LoVo (cell line): ENCODE measurements around the gene CSRP1.

ENCODE experiments used
- DNase-seq: peaks from one replicate; pipeline ENCODE4 v3.0.0-alpha.2; 2016; ENCODE audit warnings: low spot score

CSRP1 gene

DNA sequence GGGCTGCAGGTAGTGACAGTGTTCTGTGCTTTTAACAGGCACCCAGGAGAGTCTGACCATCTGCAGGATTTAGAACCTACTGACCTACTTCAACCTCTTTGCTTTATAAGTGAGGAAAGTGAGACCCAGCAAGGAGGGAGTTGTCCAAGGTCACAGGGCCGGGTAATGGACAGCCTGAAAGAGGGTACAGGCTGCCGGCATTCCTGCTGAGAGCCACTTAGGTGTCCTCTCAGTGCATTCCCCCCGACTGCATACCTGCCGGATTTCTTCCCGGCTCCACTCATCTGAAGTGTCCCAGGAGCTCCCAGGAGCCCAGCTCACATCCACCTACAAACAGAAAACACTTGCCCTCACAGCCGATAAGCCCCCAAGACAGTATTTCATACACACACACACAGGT is 51.8 kb downstream of the CSRP1 start:
- no peak for DNase-seq

DNA sequence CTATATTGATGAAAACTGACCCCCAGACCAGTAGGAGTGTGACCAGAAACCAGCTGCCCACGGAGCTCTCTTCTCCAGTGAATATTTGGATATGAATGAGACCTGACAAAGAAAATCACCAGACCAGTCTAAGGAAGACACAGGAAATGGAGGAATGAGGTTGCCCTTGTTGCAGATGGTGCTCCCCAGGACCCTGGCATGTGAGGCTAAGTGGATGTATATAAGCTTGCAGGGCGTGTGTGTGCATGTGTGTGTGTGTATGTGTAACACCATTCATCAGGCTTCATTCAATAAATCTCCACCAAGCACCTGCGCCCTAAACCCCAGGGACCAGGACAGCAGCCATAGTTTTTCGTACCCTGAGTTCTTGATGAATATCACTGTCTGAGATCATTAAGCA is 52.3 kb downstream of the CSRP1 start:
- no peak for DNase-seq

DNA sequence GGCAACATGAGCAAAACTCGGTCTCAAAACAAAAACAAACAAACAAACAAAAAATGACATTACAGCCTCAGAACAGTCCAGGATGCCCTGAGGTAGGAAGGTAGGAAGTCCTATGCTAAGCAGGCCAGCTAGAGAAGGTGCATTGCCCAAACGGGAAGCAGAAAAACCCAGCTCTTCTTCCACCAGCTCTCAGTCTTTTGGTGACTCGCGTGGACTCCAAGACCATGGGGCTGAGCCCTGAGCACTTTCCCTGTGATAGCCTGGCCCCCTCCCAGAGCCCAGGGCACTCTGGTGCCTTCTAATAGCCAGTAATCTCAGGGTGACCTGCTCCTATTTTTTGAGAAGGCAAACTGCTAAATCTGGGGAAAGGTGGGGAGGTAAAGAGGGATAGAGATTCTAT is 54.1 kb downstream of the CSRP1 start:
- no peak for DNase-seq

DNA sequence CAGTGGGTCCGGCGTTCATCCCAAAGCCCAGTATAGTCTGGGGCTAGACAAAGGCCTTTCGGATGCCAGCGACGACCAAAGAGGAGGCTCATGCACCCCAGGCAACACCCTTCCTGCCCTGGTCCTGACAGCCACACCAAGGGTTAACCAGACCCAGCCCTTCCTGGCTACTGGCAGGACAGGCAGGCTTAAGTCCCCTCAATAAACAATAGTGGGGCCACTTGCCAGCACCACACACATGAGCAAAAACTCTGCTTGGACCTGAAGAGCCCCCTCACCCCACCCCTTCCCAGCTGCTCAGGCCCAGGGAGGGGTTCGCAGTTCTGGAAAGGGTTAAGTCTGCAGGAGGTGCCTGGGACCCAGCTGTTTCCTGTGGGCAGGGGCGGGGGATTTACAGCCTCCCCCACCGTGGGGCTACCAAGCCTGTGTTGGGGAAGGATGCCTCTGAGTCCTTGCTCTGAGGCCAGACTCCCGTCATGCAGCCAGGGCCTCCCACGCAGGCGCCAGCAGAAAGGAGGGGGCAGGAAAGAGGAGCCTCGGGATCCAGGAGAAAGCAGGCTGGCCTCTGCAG is 56.1 kb downstream of the CSRP1 start:
- no peak for DNase-seq

DNA sequence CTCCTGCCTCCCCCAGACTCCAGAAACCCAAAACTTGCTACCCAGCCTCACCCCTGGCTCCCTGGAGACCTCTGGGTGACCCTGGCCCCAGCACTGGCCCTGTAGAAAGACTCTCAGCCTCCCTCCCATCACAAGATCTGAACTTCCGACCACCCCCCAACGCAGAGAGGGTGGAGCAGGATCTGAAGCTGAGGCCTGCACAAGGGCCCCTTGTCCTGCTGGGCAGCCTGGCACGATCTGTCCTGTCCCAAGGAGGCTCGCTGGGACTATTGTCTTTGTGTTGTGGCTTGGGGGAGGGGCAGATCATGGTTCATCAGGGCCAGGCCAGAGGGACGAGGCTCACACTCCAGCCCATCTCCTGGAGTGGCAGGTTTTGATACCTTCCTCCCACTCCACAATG is 57.9 kb downstream of the CSRP1 start:
- no peak for DNase-seq

DNA sequence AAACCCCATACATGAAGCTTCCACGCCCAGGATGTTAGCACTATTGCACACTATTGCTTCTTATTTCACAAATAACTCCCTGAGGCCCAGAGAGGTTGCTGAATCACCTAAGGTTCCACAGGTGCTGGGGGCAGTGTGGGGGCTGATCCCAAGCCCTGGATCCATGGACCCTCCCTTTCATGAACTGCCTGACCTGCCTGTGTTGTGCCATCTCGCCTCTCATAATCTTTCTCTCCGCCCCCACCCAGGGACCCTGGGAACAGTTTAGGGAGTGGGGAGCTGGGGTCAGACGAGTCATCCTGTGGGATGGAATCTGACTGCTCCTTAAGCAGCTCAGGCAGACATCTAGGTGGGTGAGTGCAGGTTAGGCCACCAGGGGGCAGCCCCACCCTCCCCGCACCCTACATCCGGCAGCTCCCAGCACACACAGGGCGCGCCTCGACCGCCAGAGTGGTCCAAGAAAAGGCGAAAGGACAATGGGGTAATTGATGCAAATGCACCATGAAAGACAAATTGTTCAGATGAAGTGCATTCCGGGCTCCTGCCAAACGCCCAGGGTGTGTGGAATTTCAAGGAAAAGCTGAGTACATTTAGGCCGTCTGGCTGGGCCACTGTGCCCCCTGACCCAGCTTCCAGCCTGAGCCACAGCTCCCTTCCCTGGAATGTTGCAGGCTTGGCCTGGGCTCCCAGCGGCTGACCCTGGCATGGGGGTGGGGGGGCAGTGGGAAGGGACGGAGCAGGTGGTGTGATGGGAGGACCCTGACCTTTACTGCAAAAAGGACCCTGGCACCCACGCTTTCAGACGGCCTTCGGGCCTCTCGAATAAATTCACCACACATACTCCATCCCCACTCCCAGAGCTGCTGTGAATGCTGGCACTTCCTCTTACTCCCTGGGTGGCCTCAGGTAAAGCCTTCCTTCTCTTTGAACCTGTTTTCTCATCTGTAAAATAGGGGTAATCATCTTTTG is 58.7 kb downstream of the CSRP1 start:
- DNase-seq = peak; percentile 75

DNA sequence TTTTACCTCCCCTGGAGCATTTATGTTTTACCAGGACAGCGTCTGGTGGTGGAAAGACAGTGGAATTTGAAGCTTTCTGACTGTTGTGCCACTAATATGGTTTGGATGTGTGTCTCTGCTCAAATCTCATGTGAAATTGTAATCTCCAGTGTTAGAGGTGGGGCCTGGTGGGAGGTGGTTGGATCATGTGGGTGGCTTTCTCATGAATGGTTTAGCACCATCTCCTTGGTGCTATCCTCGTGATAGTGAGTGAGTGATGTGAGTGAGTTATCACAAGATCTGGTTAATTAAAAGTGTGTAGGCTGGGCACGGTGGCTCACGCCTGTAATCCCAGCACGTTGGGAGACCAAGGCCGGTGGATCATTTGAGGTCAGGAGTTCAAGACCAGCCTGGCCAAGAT is 61.6 kb downstream of the CSRP1 start:
- DNase-seq = no peak

DNA sequence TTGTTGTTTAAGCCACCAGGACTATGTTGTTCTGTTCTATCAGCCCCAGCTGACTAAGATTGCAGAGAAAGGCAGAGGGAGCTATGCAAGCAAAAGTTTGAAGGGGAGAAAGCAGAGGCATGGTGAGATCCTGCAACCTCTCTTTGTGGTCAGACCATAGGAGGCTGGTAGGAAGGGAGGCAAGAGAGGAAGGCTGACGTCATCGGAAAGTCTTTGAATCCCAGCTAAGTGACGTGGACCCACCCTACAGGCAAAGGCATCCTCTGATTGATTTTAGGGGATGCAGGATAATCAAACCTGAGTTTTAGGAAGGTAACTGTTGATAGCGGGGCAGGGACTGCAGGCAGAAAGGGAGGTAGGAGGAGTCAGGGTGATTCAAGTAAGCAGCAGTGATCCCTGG is 62.1 kb downstream of the CSRP1 start:
- DNase-seq = no peak

DNA sequence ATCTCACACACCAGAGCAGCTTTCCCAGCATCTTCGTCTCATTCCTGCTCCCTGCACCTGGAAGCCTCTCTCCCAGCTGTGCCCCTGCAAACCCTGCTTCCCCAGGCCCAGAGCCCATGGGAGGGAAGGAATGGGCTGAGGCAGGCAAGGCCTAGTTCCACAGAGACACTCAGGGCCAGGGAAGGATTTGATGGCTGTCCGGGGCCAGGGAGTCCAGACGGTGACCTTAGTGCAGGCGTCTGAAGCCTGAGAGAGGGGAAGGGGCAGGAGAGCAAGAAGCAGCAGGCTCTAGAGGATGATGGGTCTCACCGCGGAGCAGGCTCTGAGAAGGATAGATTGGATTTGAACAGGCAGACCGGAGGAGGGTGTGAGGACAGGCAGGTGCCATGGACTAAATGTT is 63.2 kb downstream of the CSRP1 start:
- DNase-seq = no peak

DNA sequence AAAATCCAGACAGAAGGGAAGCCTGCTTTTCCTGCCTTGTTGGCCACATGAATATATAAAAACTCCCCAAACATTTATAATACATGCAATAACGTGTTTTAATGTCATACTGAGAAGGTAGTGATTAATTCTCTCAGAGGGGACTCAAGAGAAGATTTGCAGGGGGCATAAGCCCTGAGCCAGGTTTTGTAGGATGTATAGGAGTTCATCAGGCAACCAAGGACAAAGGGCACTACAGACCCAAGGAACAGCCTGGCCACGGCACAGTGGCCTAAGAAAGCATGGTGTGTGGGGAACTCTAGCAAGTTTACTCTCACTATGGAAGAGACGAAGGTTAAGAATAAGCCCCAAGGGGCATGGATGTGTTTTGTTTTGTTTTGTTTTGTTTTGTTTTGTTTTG is 70.0 kb downstream of the CSRP1 start:
- DNase-seq = no peak

DNA sequence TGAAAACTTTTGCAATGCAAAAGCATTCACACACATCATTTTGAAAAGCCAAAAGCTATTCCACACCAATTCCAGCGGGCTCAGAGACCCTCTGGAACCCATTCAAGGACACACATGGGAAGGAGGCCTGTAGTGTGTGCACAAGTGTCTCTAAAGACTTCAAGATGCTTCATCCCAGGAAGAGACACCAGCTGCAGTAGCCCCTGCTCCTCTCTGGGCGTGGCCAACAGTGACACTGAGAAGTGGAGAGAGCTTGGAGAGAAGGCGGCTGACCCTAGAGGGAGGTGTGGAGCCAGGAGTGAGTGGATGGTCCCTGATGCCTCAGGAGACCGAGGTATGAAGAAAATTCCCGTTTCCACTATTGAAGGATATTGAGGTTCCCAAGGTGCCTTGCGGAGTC is 70.5 kb downstream of the CSRP1 start:
- no peak for DNase-seq

DNA sequence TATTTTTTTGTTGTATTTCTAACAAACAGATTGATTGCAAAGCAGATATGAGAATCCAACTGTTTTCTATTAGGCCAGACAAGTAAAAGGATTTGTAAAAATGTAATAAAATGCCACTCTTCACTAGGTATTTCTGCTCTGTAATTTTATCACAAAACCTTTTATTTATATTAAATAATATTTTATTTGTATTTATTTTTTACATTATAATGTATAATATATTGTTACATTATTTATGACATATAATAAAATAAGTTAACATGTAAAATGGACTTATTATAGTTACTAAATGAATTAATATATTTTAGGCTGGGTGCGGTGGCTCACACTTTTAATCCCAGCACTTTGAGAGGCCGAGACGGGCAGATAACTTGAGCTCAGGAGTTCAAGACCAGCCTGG is 72.7 kb downstream of the CSRP1 start:
- DNase-seq = no peak

DNA sequence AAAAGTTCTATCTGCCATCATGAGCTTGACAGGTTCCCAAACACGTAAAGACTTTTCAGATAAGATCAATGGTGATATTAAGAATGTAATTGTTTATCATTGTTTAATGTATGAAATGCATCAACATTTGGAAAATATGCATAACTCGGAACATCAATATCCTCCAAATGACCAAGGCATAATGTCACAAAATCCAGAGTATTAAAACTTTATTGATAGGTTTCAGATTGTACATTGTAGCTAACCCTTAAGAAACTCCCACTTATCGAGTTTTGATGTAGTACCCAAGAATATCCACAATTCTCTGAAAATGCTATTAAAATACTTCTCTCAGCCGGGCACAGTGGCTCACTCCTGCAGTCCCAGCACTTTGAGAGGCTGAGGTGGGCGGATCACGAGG is 73.3 kb downstream of the CSRP1 start:
- no peak for DNase-seq
